NT2/D1 (cell line): ENCODE results near the gene KREMEN1.
A peak's percentile ranks its signal among the peaks of the same experiment; 100 is the strongest.

Experiments
- DNase-seq: peaks from one replicate; pipeline ENCODE4 v3.0.0-alpha.2; 2011; ENCODE audit warnings: low read depth, low spot score
- H3K27me3 ChIP-seq: 2 replicates; pipeline ENCODE4 v1.6.0; 2011; ENCODE audit warnings: mild to moderate bottlenecking; ENCODE audit not compliant: insufficient read length, insufficient read depth
- H3K36me3 ChIP-seq: 2 replicates; pipeline ENCODE4 v1.6.1; 2011; ENCODE audit warnings: mild to moderate bottlenecking, low read length, mixed read lengths; ENCODE audit not compliant: insufficient read depth, insufficient read length
- H3K4me1 ChIP-seq: 2 replicates; pipeline ENCODE4 v1.5.1; 2011; ENCODE audit not compliant: insufficient read depth, insufficient read length
- H3K4me3 ChIP-seq: 2 replicates; pipeline ENCODE4 v1.5.1; 2011; ENCODE audit warnings: low read depth; ENCODE audit not compliant: insufficient read length
- H3K9ac ChIP-seq: 2 replicates; pipeline ENCODE4 v1.6.0; 2011; ENCODE audit warnings: low read depth; ENCODE audit not compliant: insufficient read length
- H3K9me3 ChIP-seq: 2 replicates; pipeline ENCODE4 v1.5.1; 2011; ENCODE audit warnings: mild to moderate bottlenecking, low read length; ENCODE audit not compliant: insufficient read depth
- SUZ12 ChIP-seq: IDR thresholded peaks from 2 replicates; pipeline ENCODE4 v1.6.1; 2011; ENCODE audit not compliant: insufficient read length, insufficient read depth; ENCODE audit errors: extremely low read depth
- YY1 ChIP-seq: IDR thresholded peaks from 2 replicates; pipeline ENCODE4 v1.6.1; 2011; ENCODE audit not compliant: insufficient read length, insufficient read depth
- ZNF274 ChIP-seq: IDR thresholded peaks from 2 replicates; pipeline ENCODE4 v1.6.1; 2011; ENCODE audit warnings: mild to moderate bottlenecking, low read depth, low read length

The KREMEN1 gene

GRCh38 chr22:29073618-29074275 is 912 bp downstream of the KREMEN1 start:
- Histone ChIP-seq H3K36me3 (no peaks in the 10 kb centered on the region), H3K4me3 (peak overlapping the region; percentile 54), H3K9ac (peak overlapping the region; percentile 67), H3K4me1 (peaks cover 3% of the 10 kb centered on the region), H3K9me3 (no peaks in the 10 kb centered on the region), H3K27me3 (peaks cover 51% of the 10 kb centered on the region)
- TF ChIP-seq ZNF274: no peak
- TF ChIP-seq YY1: no peak
- no peak for TF ChIP-seq SUZ12
- DNase-seq: no peak

- Histone ChIP-seq H3K9ac (peak overlapping the region; percentile 58), H3K27me3 (peaks cover 51% of the 10 kb centered on the region), H3K4me1 (peaks cover 3% of the 10 kb centered on the region), H3K4me3 (peak overlapping the region; percentile 54), H3K9me3 (no peaks in the 10 kb centered on the region), H3K36me3 (no peaks in the 10 kb centered on the region)
- DNase-seq: no peak
- TF ChIP-seq SUZ12 (no peak), ZNF274 (no peak), YY1 (no peak)
These were observed 1.5 kb downstream of the KREMEN1 start for GRCh38 chr22:29074276-29074772.

GRCh38 chr22:29078036-29078868 is 5.4 kb downstream of the KREMEN1 start:
- no peak for DNase-seq
- no peak overlapping the region for H3K4me3 ChIP-seq
- TF ChIP-seq ZNF274 (no peak), SUZ12 (no peak), YY1 (no peak)
- peaks cover 20% of the 10 kb centered on the region for H3K27me3 ChIP-seq
- H3K36me3 ChIP-seq: no peaks in the 10 kb centered on the region
- no peaks in the 10 kb centered on the region for H3K4me1 ChIP-seq
- no peak overlapping the region for H3K9ac ChIP-seq
- no peaks in the 10 kb centered on the region for H3K9me3 ChIP-seq

GRCh38 chr22:29078869-29079207 is 6.0 kb downstream of the KREMEN1 start:
- TF ChIP-seq SUZ12 (no peak), ZNF274 (no peak), YY1 (no peak)
- H3K36me3 ChIP-seq: no peaks in the 10 kb centered on the region
- H3K4me1 ChIP-seq: no peaks in the 10 kb centered on the region
- H3K9ac ChIP-seq: no peak overlapping the region
- DNase-seq: no peak
- H3K9me3 ChIP-seq: no peaks in the 10 kb centered on the region
- peaks cover 14% of the 10 kb centered on the region for H3K27me3 ChIP-seq
- no peak overlapping the region for H3K4me3 ChIP-seq

GRCh38 chr22:29079218-29079901 is 6.5 kb downstream of the KREMEN1 start:
- Histone ChIP-seq H3K4me1 (no peaks in the 10 kb centered on the region), H3K36me3 (no peaks in the 10 kb centered on the region), H3K9me3 (no peaks in the 10 kb centered on the region), H3K4me3 (no peak overlapping the region), H3K9ac (no peak overlapping the region), H3K27me3 (peaks cover 9% of the 10 kb centered on the region)
- DNase-seq: no peak
- TF ChIP-seq ZNF274 (no peak), SUZ12 (no peak), YY1 (no peak)

GRCh38 chr22:29080106-29080975 is 7.5 kb downstream of the KREMEN1 start:
- TF ChIP-seq SUZ12 (no peak), ZNF274 (no peak), YY1 (no peak)
- H3K9ac ChIP-seq: no peak overlapping the region
- no peak overlapping the region for H3K4me3 ChIP-seq
- H3K4me1 ChIP-seq: no peaks in the 10 kb centered on the region
- no peaks in the 10 kb centered on the region for H3K36me3 ChIP-seq
- H3K27me3 ChIP-seq: no peaks in the 10 kb centered on the region
- H3K9me3 ChIP-seq: no peaks in the 10 kb centered on the region
- no peak for DNase-seq
